PC-9 (cell line): ENCODE data around the gene RCC2. TPM values are rescaled to one million over a fixed set of nuclear protein-coding genes. Genes with fewer than 3 reads are reported as not detected.

Source experiments
- BruUV-seq: library from RNA; stranded (reverse); fragments of 400-500 nt; replicated peaks from 2 replicates; lab custom pipeline; 2021; lab: Mats Ljungman, UMichigan
- CTCF ChIA-PET: fragments of 300-600 bp; sonication (Branson Sonifier 250); formaldehyde crosslinking; loops from one replicate; lab custom pipeline; 2022; ENCODE audit warnings: antibody characterized with exemption; lab: Charles Lee
- POLR2A ChIA-PET: fragments of 300-600 bp; sonication (Branson Sonifier 250); formaldehyde crosslinking; loops from one replicate; lab custom pipeline; 2022; ENCODE audit warnings: antibody characterized with exemption; ENCODE audit not compliant: unreplicated experiment; lab: Charles Lee
- DNase-seq, 2 experiments: peaks; one replicate each; pipeline versions ENCODE4 v3.0.0 to v3.0.0-alpha.2; 2015 to 2022; ENCODE audit warnings: mixed read lengths in 1 of 2
- H2AFZ ChIP-seq: fragments of 200-600 bp; sonication (generic); 2 replicates; pipeline ENCODE4 v1.8.1; 2017; ENCODE audit warnings: antibody characterized with exemption
- H3F3A ChIP-seq: fragments of 200-600 bp; sonication (generic); 2 replicates; pipeline ENCODE4 v1.8.1; 2017; ENCODE audit warnings: antibody characterized with exemption, mild to moderate bottlenecking, low read depth; ENCODE audit not compliant: insufficient read depth
- H3K27ac ChIP-seq: fragments of 200-600 bp; sonication (generic); 2 replicates; pipeline ENCODE4 v1.6.1; 2016; ENCODE audit warnings: mixed run types
- H3K27me3 ChIP-seq: fragments of 200-600 bp; sonication (generic); 2 replicates; pipeline ENCODE4 v1.6.1; 2016; ENCODE audit warnings: low read depth, mixed run types; ENCODE audit not compliant: insufficient read depth
- H3K36me3 ChIP-seq: fragments of 200-600 bp; sonication (generic); 2 replicates; pipeline ENCODE4 v1.6.1; 2016; ENCODE audit warnings: low read depth, mixed run types
- H3K4me1 ChIP-seq: fragments of 200-600 bp; sonication (generic); replicated peaks from 2 replicates; pipeline ENCODE4 v1.6.1; 2016; ENCODE audit warnings: mixed run types; ENCODE audit not compliant: insufficient read depth
- H3K4me2 ChIP-seq: fragments of 200-600 bp; sonication (generic); 2 replicates; pipeline ENCODE4 v1.6.1; 2017; ENCODE audit warnings: mixed run types
- H3K4me3 ChIP-seq: fragments of 200-600 bp; sonication (generic); 2 replicates; pipeline ENCODE4 v1.6.1; 2016; ENCODE audit warnings: mixed run types
- H3K79me2 ChIP-seq: fragments of 200-600 bp; sonication (generic); 2 replicates; pipeline ENCODE4 v1.6.1; 2017; ENCODE audit warnings: low read depth, mixed run types
- H3K9me2 ChIP-seq: fragments of 200-600 bp; sonication (generic); 2 replicates; pipeline ENCODE4 v1.8.1; 2017; ENCODE audit warnings: mild to moderate bottlenecking; ENCODE audit not compliant: insufficient read depth
- H3K9me3 ChIP-seq: fragments of 200-600 bp; sonication (generic); 2 replicates; pipeline ENCODE4 v1.8.1; 2016; ENCODE audit warnings: low read depth; ENCODE audit not compliant: insufficient read depth
- H4K20me1 ChIP-seq: fragments of 200-600 bp; sonication (generic); 2 replicates; pipeline ENCODE4 v1.8.1; 2017; ENCODE audit not compliant: insufficient read depth
- CTCF ChIP-seq: fragments of 200-600 bp; sonication (generic); conservative IDR thresholded peaks from 2 replicates; pipeline ENCODE4 v1.6.1; 2017; ENCODE audit warnings: mixed run types, antibody characterized with exemption, mild to moderate bottlenecking, moderate library complexity
- EZH2 ChIP-seq: fragments of 200-600 bp; sonication (generic); IDR thresholded peaks from 2 replicates; pipeline ENCODE4 v1.8.0; 2017; ENCODE audit warnings: antibody characterized with exemption, low read depth
- intact Hi-C: fragments of 100-400 bp; cut with micrococcal nuclease; formaldehyde crosslinking; loops from one replicate; pipeline ENCODE4 v1.10.0; 2022; ENCODE audit not compliant: unreplicated experiment
- total RNA-seq: library from RNA; stranded (reverse); gene quantifications from 2 replicates; pipeline ENCODE4 v1.2.3, GENCODE V29; 2021

RCC2 gene
- total RNA-seq, 1 experiment from 2014 or later: 170 TPM

DNA sequence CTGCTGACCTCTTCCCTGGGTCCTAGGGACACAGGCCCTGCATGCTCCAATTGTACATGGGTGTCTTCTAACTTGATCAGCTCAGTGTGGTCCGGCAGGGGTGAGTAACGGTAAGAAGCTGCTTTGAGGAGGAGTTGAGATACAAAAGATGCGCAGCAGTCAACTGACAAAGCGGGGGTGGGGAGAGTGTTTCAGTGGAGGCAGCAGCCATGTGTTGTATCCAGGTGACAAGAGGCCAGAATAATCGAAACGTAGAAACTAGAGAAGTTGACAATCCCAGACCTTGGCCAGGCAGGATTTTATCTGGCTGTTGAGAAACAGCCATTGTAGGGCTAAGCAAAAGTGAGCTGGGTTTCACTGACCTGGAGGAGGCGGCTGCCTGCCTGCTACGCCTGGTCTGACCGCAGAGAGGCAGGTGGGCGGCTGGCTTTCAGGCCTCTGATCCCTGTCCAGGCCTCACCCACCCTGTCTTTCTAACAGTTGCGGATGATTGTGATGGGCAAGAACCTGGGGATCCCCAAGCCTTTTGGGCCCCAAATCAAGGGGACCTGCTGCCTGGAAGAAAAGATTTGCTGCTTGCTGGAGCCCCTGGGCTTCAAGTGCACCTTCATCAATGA lies 38.6 kb downstream of the RCC2 start:
- Histone ChIP-seq H3K9me3 (no peaks in the 10 kb centered on the region), H3K9me2 (no peaks in the 10 kb centered on the region), H3K27ac (no peak overlapping the region), H4K20me1 (no peaks in the 10 kb centered on the region), H3K36me3 (no peaks in the 10 kb centered on the region), H3K4me3 (no peak overlapping the region), H3K79me2 (no peaks in the 10 kb centered on the region), H2AFZ (no peak overlapping the region), H3K4me2 (no peak overlapping the region), H3K27me3 (no peaks in the 10 kb centered on the region), H3F3A (peaks cover 7% of the 10 kb centered on the region; the same call in 1 of the 2 replicates), H3K4me1 (peaks cover 11% of the 10 kb centered on the region)
- BruUV-seq: no TSS peak
- ChIA-PET CTCF (interaction anchor here (0.6 kb wide), 1 partner anchor 122 kb away, joined by 3 read pairs; no protein-coding TSS in a partner anchor), POLR2A (no interaction called here)
- intact Hi-C loops: no loop called here
- DNase-seq: no peak
- TF ChIP-seq CTCF (no peak), EZH2 (no peak)

GRCh38 chr1:17397910-17398695 lies 41.4 kb downstream of the RCC2 start:
- Histone ChIP-seq H3K9me2 (no peaks in the 10 kb centered on the region), H2AFZ (no peak overlapping the region), H3K4me2 (no peak overlapping the region), H3K27ac (no peak overlapping the region), H3K36me3 (no peaks in the 10 kb centered on the region), H3F3A (0 out of 2 replicates have a peak, but pooled peaks cover 4% of the 10 kb centered on the region), H3K4me1 (peaks cover 6% of the 10 kb centered on the region), H4K20me1 (no peaks in the 10 kb centered on the region), H3K9me3 (no peaks in the 10 kb centered on the region), H3K27me3 (no peaks in the 10 kb centered on the region), H3K79me2 (no peaks in the 10 kb centered on the region), H3K4me3 (no peak overlapping the region)
- POLR2A ChIA-PET: no interaction called here
- DNase-seq: no peak
- no peak for TF ChIP-seq CTCF
- TF ChIP-seq EZH2: no peak
- intact Hi-C loops: no loop called here
- BruUV-seq: no TSS peak
- CTCF ChIA-PET: interaction anchor here (0.5 kb wide), 1 partner anchor 58 kb away, joined by 4 read pairs; no protein-coding TSS in a partner anchor

DNA sequence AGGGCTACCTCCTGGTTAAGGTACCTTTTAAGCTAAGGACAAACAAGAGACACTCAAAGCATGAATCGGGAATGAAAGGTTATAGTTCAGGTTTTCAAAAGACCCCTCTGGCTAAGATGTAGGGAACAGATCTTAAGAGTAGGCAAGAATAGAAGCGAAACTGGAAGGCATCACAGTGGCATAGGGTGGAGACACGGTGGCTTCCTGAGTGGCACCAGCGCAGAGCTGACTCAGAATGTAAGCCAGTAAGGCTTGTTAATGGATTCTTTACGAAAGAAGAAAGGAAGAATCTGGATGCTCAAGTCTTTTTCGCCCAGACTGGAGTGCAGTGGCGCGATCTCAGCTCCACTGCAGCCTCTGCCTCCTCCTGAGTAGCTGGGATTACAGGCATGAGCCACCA lies 46.2 kb downstream of the RCC2 start:
- Histone ChIP-seq H3K9me2 (no peaks in the 10 kb centered on the region), H2AFZ (no peak overlapping the region), H3K27me3 (no peaks in the 10 kb centered on the region), H3K36me3 (no peaks in the 10 kb centered on the region), H3K4me3 (no peak overlapping the region), H3F3A (no peaks in the 10 kb centered on the region), H4K20me1 (no peaks in the 10 kb centered on the region), H3K9me3 (no peaks in the 10 kb centered on the region), H3K27ac (no peak overlapping the region), H3K4me1 (no peaks in the 10 kb centered on the region), H3K79me2 (no peaks in the 10 kb centered on the region), H3K4me2 (no peak overlapping the region)
- DNase-seq: no peak
- CTCF ChIA-PET: no interaction called here
- no TSS peak for BruUV-seq
- POLR2A ChIA-PET: no interaction called here
- intact Hi-C loops: no loop called here
- TF ChIP-seq EZH2 (no peak), CTCF (no peak)
